Fibroblast of villous mesenchyme (primary cell): Measurements from ENCODE around the gene ZNF423. TPM values are rescaled to one million over a fixed set of nuclear protein-coding genes. Genes with fewer than 3 reads are reported as not detected.

Experiments used
- DNase-seq: peaks from one replicate; pipeline ENCODE4 v3.0.0-alpha.2; 2010; ENCODE audit warnings: low read depth
- H3K4me3 ChIP-seq: 2 replicates; pipeline ENCODE4 v1.5.1; 2011; ENCODE audit warnings: low read depth, mild to moderate bottlenecking, low read length
- total RNA-seq: library from RNA; depleted of rRNA; stranded (reverse); fragments of >200 nt; gene quantifications from 2 replicates; pipeline ENCODE4 v1.2.3, GENCODE V29; 2012
- TF ChIP-seq, protein P1 (sequence below): IDR thresholded peaks from 2 replicates; pipeline ENCODE4 v1.5.1; 2012; ENCODE audit warnings: low read depth, mild to moderate bottlenecking, low read length; ENCODE audit not compliant: insufficient read depth

The ZNF423 gene
- total RNA-seq, 1 donor = 0.43 TPM

GRCh38 chr16:49467540-49468372 lies 388.2 kb downstream of the ZNF423 start:
- DNase-seq = no peak
- no peak overlapping the region for H3K4me3 ChIP-seq
- TF ChIP-seq, protein P1, sequence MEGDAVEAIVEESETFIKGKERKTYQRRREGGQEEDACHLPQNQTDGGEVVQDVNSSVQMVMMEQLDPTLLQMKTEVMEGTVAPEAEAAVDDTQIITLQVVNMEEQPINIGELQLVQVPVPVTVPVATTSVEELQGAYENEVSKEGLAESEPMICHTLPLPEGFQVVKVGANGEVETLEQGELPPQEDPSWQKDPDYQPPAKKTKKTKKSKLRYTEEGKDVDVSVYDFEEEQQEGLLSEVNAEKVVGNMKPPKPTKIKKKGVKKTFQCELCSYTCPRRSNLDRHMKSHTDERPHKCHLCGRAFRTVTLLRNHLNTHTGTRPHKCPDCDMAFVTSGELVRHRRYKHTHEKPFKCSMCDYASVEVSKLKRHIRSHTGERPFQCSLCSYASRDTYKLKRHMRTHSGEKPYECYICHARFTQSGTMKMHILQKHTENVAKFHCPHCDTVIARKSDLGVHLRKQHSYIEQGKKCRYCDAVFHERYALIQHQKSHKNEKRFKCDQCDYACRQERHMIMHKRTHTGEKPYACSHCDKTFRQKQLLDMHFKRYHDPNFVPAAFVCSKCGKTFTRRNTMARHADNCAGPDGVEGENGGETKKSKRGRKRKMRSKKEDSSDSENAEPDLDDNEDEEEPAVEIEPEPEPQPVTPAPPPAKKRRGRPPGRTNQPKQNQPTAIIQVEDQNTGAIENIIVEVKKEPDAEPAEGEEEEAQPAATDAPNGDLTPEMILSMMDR = no peak

- H3K4me3 ChIP-seq = no peak overlapping the region
- DNase-seq = no peak
- TF ChIP-seq, protein P1 = no peak
Measured at GRCh38 chr16:49466881-49467280, 389.0 kb downstream of the ZNF423 start.

DNA sequence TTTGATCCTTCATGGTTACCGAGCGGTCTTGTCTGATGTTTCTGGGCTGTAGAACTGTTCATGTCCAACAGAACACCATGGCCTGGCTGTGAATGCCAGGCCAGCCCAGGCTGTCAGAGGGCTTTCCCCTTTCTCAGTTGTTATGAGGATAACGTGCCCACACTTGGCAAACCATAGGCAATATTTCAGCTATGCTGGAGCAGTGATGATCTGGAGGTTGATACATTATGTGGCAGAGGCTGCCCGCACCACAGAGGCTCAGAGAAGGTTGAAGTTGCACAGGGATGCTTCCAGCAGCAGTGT lies 389.4 kb downstream of the ZNF423 start:
- TF ChIP-seq, protein P1 = no peak
- DNase-seq = no peak

DNA sequence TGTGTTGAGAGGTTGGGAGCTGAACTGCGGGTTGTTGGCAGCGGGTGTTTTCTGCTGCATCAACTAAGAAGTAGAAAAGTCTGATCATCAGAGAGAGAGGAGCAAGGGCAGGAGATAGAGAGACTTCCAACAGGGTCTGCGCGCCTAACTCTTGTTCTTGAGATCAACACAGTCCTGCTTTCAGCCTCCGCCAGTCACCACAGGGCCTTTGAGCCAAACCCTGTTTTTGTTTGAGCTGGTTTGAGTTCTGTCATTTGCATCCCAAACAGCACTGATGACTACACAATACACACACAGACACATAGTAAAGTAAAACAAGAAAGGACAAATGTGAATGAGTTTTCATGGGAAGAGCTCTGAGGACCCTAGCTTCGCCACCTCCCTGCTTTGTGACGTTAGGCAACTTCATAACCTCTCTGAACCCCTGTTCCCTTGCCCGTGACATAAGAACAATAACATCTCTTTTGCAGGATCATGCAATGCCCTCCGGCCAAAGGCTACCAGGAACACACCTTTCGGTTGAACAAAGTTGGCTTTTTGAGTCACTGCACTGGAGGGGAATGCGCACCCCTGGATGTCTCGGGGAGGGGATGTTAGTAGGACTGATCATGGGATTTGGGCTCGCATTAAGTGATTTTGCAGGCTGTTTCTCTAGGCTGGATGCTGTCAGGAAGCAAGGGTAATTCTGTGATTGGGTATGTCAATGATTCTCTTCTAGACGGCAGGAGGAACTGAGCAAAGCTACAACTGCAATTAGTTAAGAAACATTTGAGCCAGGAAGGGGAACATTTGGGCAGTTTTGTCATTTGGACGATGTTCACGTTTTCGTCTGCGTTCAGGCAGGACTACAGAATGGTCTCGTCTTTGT lies 390.0 kb downstream of the ZNF423 start:
- no peak overlapping the region for H3K4me3 ChIP-seq
- DNase-seq = no peak
- TF ChIP-seq, protein P1 = no peak

More for the DNA sequence above, 389.4 kb downstream of the ZNF423 start:
- H3K4me3 ChIP-seq = no peak overlapping the region

DNA sequence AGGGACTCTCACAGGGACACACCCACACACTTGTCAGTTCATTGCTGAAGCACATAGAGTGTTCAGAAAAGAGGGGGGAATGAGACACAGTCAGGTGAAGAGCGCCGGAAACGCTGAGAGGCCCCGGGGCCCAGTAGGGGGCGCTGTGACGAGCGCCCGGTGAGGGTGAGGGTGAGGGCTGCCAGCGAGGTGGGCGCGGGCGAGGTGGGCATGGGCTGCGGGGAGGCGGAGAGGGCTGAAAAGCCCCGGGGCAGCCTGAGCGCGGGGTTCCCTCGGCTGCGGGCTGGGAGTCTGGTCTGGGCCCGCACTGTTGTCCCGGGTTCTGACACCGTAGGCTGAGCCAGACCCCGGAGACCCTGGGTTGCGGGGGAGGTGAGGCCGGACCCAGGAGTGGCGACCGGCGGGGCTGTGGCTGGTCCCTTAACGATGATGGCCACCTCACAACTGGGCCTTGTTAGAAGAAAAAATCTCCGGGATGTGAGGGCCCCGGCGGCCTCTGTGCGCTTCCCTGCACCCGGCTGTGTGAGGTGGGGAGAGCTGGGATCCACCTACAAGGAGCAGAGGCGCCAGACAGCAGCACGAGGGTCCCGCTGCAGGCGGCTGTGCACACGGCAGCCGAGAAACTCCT lies 390.9 kb downstream of the ZNF423 start:
- DNase-seq = no peak
- TF ChIP-seq, protein P1 = no peak
- H3K4me3 ChIP-seq = no peak overlapping the region

DNA sequence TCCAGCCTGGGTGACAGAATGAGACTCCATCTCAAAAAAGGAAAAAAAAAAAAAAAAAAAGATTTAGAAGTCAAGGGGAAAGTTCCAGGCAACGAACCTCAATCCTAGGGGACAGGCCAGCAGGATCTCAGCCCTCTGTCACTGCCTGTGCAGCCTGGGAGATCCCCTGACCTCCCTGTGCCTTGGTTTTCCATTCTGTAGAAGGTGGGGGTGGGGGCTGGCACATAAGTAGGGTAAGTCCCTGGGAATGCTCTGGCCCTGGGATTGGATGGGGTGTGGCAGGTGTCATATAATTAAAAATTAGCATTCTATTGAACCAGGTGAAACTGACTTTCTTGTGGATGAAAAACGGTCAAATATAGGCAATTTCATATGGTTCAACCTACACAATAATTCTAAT lies 391.8 kb downstream of the ZNF423 start:
- no peak for DNase-seq
- TF ChIP-seq, protein P1 = no peak

More for the DNA sequence above, 391.8 kb downstream of the ZNF423 start:
- H3K4me3 ChIP-seq = no peak overlapping the region
